ENCODE results near the gene GAB2.
"Not testable (repeated sequence)": the region's sequence is repeated elsewhere in the genome, so short reads cannot be mapped to it uniquely, and the experiment has no call there.

The GAB2 gene

DNA sequence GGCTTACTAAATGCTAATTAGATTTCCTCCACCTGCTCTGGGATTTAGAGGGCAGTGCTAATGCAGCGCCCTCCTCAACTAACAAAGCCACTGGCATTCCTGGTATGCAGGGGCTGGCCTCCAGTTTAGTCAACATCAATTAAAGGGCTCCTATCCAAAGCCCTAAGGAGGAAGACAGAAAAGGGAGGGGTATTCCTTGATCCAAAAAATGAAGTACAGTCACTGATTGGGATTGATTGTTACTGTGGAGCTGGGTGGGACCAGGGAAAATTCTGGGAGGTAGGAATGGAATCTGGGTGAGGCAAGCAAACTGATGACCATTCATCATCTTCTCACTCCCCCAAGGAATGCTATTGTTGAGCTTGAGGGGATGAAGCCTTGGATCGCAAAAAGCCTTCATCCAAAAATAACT is 52.2 kb downstream of the GAB2 start:
- no peak for DNase-seq (ENCODE audit: low read depth)

DNA sequence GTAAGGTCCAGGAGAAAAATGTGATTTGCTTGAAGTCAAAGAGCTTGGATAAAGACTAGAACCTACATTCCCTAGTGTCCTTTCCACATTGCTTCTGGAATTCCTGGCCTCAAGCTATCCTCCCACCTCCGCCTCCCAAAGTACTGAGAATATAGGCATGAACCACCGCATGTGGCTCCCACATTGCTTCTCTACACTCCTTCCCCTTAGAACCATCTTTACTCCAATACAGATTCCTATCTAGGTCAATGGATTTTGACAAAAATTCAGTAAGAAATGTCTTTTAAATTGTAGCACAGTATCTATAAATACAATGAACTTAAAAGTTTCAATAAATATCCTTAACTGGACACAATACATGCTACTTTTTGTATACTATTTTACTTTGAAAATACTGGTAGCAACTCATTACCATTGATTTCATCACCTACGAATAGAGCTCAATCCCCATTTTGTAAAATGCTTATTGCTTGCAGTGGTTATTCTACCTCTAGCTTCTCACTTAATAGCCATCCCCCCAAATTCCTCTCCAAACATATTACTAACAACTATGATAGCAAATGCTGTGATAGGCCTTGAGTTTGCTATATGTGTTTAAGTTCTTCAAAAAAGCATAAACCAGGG is 53.4 kb downstream of the GAB2 start:
- DNase-seq (ENCODE audit: low read depth) = no peak

DNA sequence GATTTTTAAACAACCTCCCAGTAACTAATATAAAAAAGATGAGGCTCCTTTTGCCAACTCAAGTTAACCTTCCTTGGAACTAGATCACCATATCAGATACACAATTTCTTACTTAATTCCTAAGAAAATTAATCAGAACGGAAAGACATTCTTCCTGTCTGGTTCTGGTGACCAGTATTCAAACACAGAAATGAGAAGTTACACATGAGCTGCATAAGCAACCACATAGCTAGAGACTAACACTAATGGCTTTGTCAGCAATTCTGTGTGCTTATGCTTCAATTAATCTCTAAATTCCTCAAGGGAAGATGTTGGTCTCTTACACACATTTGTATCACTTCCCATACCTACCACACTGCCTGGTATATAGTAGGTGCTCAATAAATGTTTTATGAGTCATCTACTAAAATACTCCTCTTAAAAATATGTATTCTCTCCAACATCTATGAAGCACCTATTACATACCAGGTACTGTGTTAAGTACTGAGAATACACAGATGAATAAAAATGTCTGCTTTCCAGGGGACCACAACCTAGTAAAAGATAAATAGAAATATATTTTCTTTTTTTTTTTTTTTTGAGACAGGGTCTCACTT is 54.5 kb downstream of the GAB2 start:
- no peak for DNase-seq (ENCODE audit: low read depth)

DNA sequence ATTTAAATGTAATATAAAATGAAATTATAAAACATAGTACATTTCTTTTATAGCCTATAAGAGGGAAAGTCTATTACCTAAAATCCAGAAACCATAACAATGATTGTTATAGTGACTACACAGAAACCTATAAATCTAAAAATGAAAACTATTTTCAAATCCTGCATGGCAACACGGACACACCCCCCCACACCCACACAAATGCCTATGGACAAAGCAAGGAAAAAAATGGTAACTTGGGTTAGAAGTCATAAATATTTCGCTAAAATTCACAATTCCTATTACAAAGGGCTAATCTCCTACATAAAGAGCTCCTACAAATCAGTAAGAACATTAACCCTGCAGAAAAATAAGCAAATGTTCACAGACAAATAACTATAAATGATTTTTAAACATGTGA is 56.4 kb downstream of the GAB2 start:
- DNase-seq (ENCODE audit: low read depth) = no peak

DNA sequence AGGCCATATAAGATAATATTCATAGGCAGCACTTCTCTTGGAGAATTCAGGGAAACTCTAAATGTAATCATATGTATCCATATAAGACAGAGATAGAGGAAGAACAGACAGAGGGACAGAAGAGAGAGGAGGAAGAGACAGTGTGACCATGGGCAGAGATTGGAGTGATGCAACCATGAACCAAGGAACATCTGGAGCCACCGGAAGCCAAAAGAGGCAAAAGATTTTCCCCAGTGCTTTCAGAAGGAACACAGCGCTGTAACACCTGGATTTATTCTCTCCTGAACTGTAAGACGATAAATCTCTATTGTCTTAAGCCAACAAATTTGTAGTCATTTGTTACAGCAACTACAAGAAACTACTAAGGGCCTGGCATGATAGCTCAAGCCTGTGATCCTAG is 57.7 kb downstream of the GAB2 start:
- no peak for DNase-seq (ENCODE audit: low read depth)

DNA sequence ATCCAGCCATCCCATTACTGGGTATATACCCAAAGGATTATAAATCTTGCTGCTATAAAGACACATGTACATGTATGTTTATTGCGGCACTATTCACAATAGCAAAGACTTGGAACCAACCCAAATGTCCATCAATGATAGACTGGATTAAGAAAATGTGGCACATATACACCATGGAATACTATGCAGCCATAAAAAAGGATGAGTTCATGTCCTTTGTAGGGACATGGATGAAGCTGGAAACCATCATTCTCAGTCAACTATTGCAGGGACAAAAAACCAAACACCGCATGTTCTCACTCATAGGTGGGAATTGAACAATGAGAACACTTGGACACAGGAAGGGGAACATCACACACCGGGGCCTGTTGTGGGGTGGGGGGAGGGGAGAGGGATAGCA is 59.7 kb downstream of the GAB2 start:
- DNase-seq (ENCODE audit: low read depth) = not testable (repeated sequence)

DNA sequence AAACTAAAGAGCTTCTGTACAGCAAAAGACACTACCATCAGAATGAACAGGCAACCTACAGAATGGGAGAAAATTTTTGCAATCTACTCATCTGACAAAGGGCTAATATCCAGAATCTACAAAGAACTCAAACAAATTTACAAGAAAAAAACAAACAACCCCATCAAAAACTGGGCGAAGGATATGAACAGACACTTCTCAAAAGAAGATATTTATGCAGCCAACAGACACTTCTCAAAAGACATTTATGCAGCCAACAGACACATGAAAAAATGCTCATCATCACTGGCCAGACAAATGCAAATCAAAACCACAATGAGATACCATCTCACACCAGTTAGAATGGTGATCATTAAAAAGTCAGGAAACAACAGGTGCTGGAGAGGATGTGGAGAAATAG is 60.2 kb downstream of the GAB2 start:
- DNase-seq (ENCODE audit: low read depth) = not testable (repeated sequence)

DNA sequence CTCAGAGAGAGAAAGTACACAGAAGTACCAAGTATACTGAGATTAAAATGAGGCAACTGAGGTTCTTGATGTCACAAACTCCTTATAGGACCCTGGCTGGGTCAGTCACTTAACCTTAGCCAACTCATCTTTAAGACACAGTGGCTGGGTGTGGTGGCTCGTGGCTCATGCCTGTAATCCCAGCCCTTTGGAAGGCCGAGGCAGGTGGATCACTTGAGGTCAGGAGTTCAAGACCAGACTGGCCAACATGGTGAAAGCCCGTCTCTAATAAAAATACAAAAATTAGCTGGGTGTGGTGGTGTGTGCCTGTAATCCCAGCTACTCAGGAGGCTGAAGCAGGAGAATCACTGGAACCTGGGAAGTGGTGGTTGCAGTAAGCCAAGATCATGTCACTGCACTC is 61.9 kb downstream of the GAB2 start:
- DNase-seq (ENCODE audit: low read depth) = not testable (repeated sequence)

DNA sequence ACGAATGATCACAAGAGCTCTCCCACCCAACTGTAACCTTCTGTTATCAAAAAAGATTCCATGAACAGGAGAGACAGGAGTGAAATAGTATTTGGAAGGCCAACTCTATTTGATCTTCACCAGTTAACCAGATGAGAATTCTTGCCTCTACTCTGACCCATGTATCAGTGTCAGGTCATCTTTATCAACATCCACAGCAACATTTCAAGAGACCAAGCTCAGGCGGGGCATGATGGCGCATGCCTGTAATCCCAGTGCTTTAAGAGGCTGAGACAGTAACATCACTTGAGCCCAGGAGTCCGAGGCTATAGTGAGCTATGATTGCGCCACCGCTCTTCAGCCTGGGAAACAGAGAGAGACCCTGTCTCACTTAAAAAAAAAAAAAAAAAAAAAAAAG is 62.3 kb downstream of the GAB2 start:
- no peak for DNase-seq (ENCODE audit: low read depth)

DNA sequence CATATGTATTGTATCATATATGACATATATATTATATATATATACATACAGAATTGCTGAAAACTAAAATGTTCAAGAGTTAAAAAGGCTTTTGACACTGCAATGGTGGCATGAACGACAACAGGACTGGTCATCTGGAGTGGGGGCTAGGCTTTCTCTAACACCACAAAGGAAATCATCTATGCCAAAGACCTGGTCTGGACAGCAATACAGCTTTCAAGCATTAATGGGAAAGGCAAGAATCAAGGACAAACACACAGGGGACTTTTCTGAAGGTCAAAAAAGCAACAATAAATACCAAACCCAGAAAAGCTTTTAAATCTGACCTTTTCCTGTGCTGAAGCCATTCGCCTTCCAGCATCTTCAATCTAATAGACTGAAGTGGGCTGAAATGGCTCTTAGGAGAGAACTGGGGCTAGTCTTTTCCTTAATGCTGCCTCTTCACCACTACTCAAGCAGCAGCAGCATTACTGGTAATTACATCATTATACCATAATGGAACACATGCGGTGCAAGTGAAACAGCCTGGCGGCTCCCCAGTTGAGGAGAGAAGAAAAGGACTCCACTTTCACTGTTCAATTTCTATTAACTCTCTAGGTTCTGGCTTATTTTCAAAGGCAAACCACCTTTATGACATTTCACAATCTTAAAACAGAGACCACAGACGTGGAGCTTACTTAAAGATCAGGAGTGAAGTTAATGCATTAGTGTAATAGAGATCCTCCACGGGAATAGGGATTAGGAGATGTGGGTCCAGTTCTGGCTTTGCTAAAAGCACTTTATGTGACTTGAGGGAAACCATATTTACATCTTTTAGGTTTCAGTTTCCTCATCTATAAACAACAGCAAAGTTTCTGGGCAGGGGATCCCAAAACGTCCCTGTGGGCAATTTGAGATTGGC is 63.0 kb downstream of the GAB2 start:
- no peak for DNase-seq (ENCODE audit: low read depth)

DNA sequence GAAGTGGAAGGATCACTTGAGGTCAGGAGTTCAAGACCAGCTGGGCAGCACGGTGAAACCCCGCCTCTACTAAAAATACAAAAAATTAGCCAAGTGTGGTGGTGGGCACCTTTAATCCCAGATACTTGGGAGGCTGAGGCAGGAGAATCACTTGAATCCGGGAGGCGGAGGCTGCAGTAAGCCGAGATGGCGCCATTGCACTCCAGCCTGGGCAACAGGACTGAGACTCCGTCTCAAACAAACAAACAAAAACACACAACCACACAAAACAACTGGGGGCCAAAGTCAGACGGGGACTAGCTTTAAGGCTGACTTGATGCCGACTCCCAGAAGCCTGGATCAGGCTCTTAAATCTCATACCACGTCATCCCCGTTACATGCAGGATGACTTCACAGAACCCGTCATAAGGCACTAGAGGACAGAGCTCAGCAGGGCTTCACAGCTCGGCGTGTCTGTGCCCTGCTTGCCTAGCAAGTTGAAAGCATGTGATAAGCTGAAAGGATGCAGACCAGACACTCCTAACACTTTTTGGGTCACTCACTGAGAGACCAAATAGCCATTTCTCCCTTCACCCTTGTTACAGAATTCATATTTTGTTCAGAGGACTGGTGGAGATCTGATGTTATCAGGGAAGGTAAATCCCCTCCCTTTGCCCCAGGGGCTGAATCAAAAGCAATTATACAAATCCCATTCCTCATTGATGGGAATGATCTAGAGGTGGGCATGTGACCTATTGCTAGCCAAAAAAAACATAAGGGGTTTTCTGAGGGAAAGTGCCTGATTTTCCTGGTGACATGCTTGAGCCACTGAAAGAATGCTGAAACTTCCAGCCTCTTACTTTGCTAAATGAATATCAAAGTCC is 65.4 kb downstream of the GAB2 start:
- DNase-seq (ENCODE audit: low read depth) = no peak

DNA sequence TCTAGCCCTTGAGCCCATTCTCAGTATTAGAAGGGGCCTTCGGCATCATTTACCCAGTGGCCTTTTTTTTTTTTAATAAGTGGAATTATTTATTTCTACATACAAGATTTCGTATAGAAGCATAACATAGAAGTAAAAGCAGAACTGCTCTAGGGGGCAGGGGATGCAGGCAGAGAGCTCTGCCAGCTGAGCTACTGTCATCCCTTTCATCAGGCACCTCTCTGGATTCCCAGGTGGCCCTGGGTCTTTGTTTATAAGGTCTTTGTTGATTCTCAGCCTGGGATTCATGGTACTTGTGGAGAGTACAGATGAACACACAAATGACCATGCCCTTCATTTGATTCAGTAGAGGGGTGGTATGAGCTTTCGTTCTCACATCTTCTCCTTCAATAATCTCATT is 66.4 kb downstream of the GAB2 start:
- no peak for DNase-seq (ENCODE audit: low read depth)

DNA sequence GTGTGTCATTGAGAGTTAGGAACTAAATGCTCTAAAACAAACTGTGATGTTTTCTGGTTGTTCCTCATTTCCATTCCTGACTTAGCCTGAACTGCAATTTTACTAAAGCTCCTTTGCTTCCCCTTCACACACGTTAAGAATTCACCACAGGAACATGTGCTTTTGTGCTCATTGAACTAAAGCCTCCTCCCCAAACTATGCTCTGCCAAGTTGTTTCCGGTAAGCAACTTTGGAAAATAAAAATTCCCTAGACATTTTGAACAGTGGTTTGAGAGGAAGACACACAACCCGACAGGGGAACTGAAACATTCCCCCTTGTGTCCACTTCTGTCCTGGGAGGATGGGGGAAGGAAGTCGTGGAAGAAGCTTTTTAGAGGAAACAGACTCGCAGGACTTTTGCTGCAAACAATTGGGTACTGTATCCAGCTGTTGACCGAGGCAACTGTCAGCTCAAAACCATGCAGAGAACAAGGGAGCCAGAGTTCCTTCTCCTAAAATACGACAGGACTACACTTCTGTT is 66.9 kb downstream of the GAB2 start:
- DNase-seq (ENCODE audit: low read depth) = no peak

DNA sequence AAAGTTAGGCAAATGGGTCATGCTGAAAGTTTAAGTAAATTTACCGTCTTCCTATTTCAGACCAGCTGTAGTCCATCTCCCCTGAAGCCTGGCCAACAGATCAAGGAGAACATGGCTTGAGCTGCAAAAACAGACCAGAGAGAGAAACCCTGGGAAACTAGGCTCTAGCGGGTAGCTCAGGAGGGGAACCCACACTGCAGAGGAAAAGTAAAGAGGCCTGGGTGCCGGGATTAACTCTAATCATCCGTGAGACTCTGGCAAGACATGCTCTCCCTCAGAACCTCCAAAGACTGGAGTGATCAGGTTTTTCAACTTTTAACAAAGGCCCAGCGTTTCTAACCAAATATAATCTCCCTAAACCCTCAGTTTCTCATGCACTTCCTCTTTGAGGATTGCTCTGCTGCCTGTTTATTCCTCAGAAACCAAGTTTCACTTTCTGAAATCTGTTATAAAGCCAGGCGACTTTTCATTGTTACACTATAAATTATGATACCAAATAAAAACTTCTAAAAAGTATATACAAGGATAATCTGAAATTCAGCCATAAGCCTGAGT is 67.5 kb downstream of the GAB2 start:
- no peak for DNase-seq (ENCODE audit: low read depth)

DNA sequence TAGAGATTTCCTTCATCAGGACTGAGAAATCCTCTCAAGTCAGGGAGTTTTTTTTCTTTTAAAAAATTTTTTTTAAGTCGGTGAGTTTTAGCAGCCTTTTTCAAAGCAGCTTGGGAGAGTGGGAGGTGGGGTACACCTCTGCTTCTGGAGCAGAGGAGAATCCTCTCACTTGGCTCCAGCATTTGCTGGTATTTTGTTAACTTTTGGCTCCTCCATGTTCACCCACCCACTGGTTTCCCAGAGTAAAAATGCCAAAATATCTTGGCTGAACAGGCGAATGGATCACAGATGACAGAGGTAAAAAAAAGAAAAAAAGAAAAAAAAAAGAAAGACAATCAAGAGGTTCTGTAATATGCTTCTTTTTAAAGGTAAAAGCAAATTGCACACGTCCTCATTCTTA is 68.0 kb downstream of the GAB2 start:
- no peak for DNase-seq (ENCODE audit: low read depth)

DNA sequence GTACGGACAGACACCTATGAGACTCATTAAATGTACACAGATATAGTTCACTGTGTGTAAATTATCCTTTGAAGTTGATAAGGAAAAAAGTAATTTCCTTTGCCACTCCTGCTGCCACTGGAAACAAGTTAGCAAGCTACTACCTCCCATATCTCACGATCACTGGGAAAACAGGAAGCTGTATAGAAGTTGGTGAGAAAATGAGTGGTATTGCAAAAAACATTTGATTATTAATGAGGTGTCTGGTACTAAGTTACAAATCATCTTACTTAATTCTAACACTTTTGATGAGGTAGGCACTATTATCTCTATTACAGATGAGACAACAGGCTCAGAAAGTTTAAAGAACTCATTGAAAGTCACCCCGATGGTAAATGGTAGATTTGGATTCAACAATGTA is 68.5 kb downstream of the GAB2 start:
- DNase-seq (ENCODE audit: low read depth) = no peak

DNA sequence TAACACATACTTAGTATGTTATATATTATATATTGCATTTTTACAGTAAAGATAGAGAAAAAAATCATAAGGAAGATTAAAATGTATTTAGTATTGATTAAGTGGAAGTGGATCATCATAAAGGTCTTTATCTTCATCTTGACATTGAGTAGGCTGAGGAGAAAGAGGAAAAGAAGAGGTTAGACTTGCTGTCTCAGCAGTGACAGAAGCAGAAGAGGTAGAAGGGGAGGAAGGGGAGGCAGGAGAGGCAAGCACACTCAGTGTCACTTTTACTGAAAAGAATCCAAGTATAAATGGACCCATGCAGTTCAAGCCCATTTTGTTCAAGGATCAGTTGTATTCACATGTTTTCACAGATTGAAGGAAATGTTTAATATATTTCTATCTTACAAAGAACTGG is 69.7 kb downstream of the GAB2 start:
- DNase-seq (ENCODE audit: low read depth) = no peak

DNA sequence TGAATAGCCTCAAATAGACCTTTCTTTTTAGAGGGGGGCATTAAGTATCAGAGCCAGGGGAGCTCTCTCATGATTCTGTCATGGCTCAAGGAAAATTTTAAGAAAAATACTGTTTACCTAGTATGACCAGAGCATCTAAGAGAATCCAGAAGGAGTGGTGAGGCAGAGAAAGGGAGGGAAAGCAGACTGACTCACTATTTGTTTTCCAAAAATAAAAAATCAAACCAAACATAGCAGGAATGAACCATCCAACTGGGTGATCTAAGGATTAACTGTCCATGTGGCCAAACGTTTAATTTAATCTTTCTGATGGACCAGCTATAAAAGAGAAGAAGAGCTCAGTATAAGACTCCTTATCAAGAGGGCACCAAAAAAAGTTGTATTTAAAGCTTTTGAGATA is 70.8 kb downstream of the GAB2 start:
- no peak for DNase-seq (ENCODE audit: low read depth)

DNA sequence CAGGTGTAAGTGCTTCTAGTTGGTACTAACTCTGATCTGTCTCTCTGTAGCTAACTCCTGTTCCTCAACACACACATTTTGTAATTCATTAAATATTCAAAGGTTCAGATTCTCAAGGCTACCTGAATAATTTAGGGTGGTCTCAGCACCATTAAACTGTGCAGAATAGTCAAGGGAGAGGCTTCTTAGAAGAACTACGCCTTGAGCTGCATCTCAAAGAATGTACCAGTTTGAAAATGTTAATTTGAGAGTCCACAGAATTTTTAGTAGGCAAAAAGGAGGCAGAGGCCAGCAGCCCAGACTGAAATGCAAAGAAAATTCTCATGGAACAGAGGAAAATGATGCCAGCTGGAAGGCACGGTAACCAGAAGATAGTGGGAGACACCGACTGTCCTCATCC is 72.2 kb downstream of the GAB2 start:
- DNase-seq (ENCODE audit: low read depth) = no peak

DNA sequence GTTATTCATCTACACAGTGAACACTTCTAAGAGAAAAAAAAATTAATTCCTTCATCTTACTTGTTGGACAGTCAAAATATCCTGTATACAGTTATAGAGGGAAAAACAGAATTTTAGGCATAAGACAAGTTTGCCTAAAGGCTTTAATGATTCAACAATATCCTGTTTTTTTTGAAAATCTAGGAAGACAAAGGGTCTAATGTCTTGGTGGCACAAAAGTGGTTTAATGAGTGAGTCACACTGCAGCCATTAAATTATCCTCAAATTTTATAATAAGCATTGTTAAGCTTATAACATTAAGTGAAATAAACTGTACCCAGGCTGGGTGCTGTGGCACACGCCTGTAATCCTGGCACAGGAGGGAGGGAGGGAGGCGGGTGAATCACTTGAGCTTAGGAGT is 72.9 kb downstream of the GAB2 start:
- no peak for DNase-seq (ENCODE audit: low read depth)

DNA sequence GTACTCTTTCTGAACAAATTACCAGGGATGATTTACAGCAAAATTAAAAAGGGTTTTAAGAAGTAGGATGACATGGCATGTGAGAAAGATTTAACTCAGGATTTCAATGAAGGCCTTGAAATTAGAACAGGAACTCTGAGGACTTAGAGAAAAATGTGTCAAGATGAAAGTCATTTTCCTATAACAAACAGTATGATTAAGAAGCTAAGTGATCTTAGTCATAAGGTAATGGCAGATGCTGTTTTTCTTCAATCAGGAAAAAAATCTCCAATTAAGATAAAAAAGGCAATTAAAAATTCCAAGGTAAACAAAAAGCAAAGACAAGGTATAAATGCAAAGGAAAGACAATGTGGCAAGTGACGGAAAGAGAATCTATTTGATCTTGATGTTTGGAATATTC is 73.5 kb downstream of the GAB2 start:
- no peak for DNase-seq (ENCODE audit: low read depth)

DNA sequence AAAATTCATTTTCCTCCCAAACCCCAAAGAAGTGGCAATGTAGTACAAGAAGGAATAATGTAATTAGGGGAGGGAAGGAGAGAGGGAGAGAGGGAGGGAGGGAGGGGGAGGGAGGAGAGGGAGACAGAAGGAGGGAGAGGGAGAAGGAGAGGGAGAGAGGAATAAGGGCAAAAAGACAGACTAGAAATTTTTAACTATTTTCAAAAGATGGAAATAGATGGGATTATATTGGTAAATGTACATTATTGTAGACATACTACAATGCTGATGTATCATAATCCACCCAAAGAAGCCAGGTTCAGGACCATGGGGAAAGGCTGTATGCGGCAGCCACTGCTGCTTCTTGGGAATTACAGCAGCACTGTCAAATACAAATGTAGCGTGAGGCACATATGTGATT is 74.3 kb downstream of the GAB2 start:
- no peak for DNase-seq (ENCODE audit: low read depth)
